GM21576 (cell line): ENCODE data around the gene MMRN2.
"Not testable (repeated sequence)": the region's sequence is repeated elsewhere in the genome, so short reads cannot be mapped to it uniquely, and the experiment has no call there.

Experiments used
- ATAC-seq: cut with Tn5 transposase; IDR thresholded peaks from one replicate; pipeline ENCODE4 v1.9.1; 2021; ENCODE audit warnings: mild to moderate bottlenecking, moderate library complexity; ENCODE audit not compliant: unreplicated experiment

MMRN2 gene

GRCh38 chr10:86942441-86943315 lies 14.7 kb downstream of the MMRN2 start:
- no peak for ATAC-seq

GRCh38 chr10:86941991-86942421 lies 15.4 kb downstream of the MMRN2 start:
- ATAC-seq = no peak

GRCh38 chr10:86941426-86941825 lies 16.0 kb downstream of the MMRN2 start:
- ATAC-seq = no peak

GRCh38 chr10:86940677-86941076 lies 16.7 kb downstream of the MMRN2 start:
- ATAC-seq = no peak

GRCh38 chr10:86940076-86940475 lies 17.3 kb downstream of the MMRN2 start:
- ATAC-seq = not testable (repeated sequence)

- no peak for ATAC-seq
Observed at GRCh38 chr10:86938260-86938659, 19.2 kb downstream of the MMRN2 start.

- ATAC-seq = no peak
Observed at GRCh38 chr10:86937502-86938154, 19.8 kb downstream of the MMRN2 start.

GRCh38 chr10:86936661-86937501 lies 20.5 kb downstream of the MMRN2 start:
- no peak for ATAC-seq

GRCh38 chr10:86934162-86934711 lies 23.2 kb downstream of the MMRN2 start:
- not testable (repeated sequence) for ATAC-seq

- no peak for ATAC-seq
Observed at GRCh38 chr10:86932674-86933073, 24.7 kb downstream of the MMRN2 start.

- ATAC-seq = no peak
Observed at GRCh38 chr10:86931872-86932271, 25.5 kb downstream of the MMRN2 start.

- ATAC-seq = no peak
Observed at GRCh38 chr10:86929468-86930380, 27.7 kb downstream of the MMRN2 start.

- ATAC-seq = no peak
Observed at GRCh38 chr10:86922553-86922961, 34.9 kb downstream of the MMRN2 start.

GRCh38 chr10:86918022-86918471 lies 39.4 kb downstream of the MMRN2 start:
- no peak for ATAC-seq

- no peak for ATAC-seq
Observed at GRCh38 chr10:86914734-86915133, 42.7 kb downstream of the MMRN2 start.

- no peak for ATAC-seq
Observed at GRCh38 chr10:86905429-86905828, 52.0 kb downstream of the MMRN2 start.

GRCh38 chr10:86904600-86904999 lies 52.8 kb downstream of the MMRN2 start:
- no peak for ATAC-seq

GRCh38 chr10:86900955-86901354 lies 56.5 kb downstream of the MMRN2 start:
- no peak for ATAC-seq

GRCh38 chr10:86899670-86900276 lies 57.6 kb downstream of the MMRN2 start:
- peak; percentile 56 for ATAC-seq
